SK-N-SH (cell line): Measurements from ENCODE around the gene CNIH2. TPM values are rescaled to one million over a fixed set of nuclear protein-coding genes. Genes with fewer than 3 reads are reported as not detected.

Experiments
- CTCF ChIA-PET: fragments of 300-600, 350-600 bp; formaldehyde crosslinking; extraction: SDS; loops from one replicate; lab custom pipeline; 2021; lab: Yijun Ruan, JAX
- POLR2A ChIA-PET: fragments of 350-600 bp; sonication (Branson Sonifier 250); formaldehyde crosslinking; extraction: SDS; loops from one replicate; lab custom pipeline; 2020; ENCODE audit warnings: antibody characterized with exemption, inconsistent platforms; lab: Yijun Ruan, JAX
- DNase-seq: peaks from one replicate; pipeline ENCODE4 v3.0.0; 2012
- H2AFZ ChIP-seq: fragments of 200-600 bp; sonication (generic); 2 replicates; pipeline ENCODE4 v1.8.1; 2016; ENCODE audit warnings: antibody characterized with exemption, mild to moderate bottlenecking, low read depth
- H3F3A ChIP-seq: fragments of 200-600 bp; sonication (generic); replicated peaks from 2 replicates; pipeline ENCODE3; 2016; ENCODE audit warnings: antibody characterized with exemption, mild to moderate bottlenecking; ENCODE audit not compliant: insufficient read depth
- H3K27ac ChIP-seq, 2 experiments: fragments of 200-500 bp in 1 of 2; fragments of 200-600 bp in 1 of 2; sonication (Bioruptor generic) in 1 of 2; sonication (generic), shearing (Covaris generic) in 1 of 2; 2 replicates each; pipeline versions ENCODE4 v1.5.1 to v1.6.1; 2014 to 2016; ENCODE audit warnings: low read depth in 2 of 2, inconsistent platforms in 1 of 2, low read length in 1 of 2, mild to moderate bottlenecking in 1 of 2, mixed read lengths in 1 of 2
- H3K27me3 ChIP-seq: fragments of 200-600 bp; sonication (generic), shearing (Covaris generic); 2 replicates; pipeline ENCODE4 v1.6.1; 2016; ENCODE audit warnings: mixed run types; ENCODE audit not compliant: insufficient read depth
- H3K36me3 ChIP-seq, 2 experiments: fragments of 200-500 bp in 1 of 2; fragments of 200-600 bp in 1 of 2; sonication (Bioruptor generic) in 1 of 2; sonication (generic) in 1 of 2; replicated peaks in 1 of 2; 2 replicates each; pipeline versions ENCODE3 to v1.5.1; 2014 to 2016; ENCODE audit warnings: low read length in 1 of 2, mild to moderate bottlenecking in 1 of 2; ENCODE audit not compliant: insufficient read depth in 2 of 2, control insufficient read depth in 1 of 2
- H3K4me1 ChIP-seq, 2 experiments: fragments of 200-500 bp in 1 of 2; fragments of 200-600 bp in 1 of 2; sonication (Bioruptor generic) in 1 of 2; sonication (generic), shearing (Covaris generic) in 1 of 2; 2 replicates each; pipeline versions ENCODE4 v1.5.1 to v1.6.1; 2014 to 2016; ENCODE audit warnings: low read depth in 1 of 2, low read length in 1 of 2, mixed run types in 1 of 2; ENCODE audit not compliant: insufficient read depth in 2 of 2, control insufficient read depth in 1 of 2
- H3K4me2 ChIP-seq: fragments of 200-600 bp; sonication (generic), shearing (Covaris generic); 2 replicates; pipeline ENCODE4 v1.6.1; 2017; ENCODE audit warnings: mixed run types
- H3K4me3 ChIP-seq, 2 experiments: fragments of 200-500 bp in 1 of 2; fragments of 200-600 bp in 1 of 2; sonication (Bioruptor generic) in 1 of 2; sonication (generic), shearing (Covaris generic) in 1 of 2; 2 replicates each; pipeline versions ENCODE4 v1.5.1 to v1.8.1; 2014 to 2016; ENCODE audit warnings: low read depth in 2 of 2, inconsistent platforms in 1 of 2, low read length in 1 of 2, mild to moderate bottlenecking in 1 of 2, mixed read lengths in 1 of 2, moderate library complexity in 1 of 2
- H3K79me2 ChIP-seq: fragments of 200-600 bp; sonication (generic); 2 replicates; pipeline ENCODE4 v1.8.1; 2017; ENCODE audit warnings: mild to moderate bottlenecking; ENCODE audit not compliant: insufficient read depth
- H3K9ac ChIP-seq: fragments of 200-600 bp; sonication (generic); 2 replicates; pipeline ENCODE4 v1.6.1; 2017; ENCODE audit warnings: mixed run types
- H3K9me2 ChIP-seq: fragments of 200-600 bp; sonication (generic); 2 replicates; pipeline ENCODE4 v1.6.1; 2017; ENCODE audit warnings: mixed run types
- H3K9me3 ChIP-seq: fragments of 200-600 bp; sonication (generic); 2 replicates; pipeline ENCODE4 v1.6.1; 2017; ENCODE audit warnings: mixed run types, mild to moderate bottlenecking, moderate library complexity
- H4K20me1 ChIP-seq: fragments of 200-600 bp; sonication (generic); 2 replicates; pipeline ENCODE4 v1.6.1; 2017; ENCODE audit warnings: mild to moderate bottlenecking, mixed run types; ENCODE audit not compliant: insufficient read depth
- CTCF ChIP-seq: fragments of 200-600 bp; sonication (generic); IDR thresholded peaks from 2 replicates; pipeline ENCODE4 v1.6.1; 2017; ENCODE audit warnings: antibody characterized with exemption, mild to moderate bottlenecking, moderate library complexity
- EP300 ChIP-seq, 2 experiments: IDR thresholded peaks; 2 replicates each; pipeline versions ENCODE4 v1.4.0 to v1.6.1; 2012; ENCODE audit warnings: borderline replicate concordance in 1 of 2, low read depth in 1 of 2, low read length in 1 of 2
- EZH2phosphoT487 ChIP-seq: fragments of 200-600 bp; sonication (generic); IDR thresholded peaks from 2 replicates; pipeline ENCODE4 v1.6.1; 2017; ENCODE audit warnings: low read depth, mixed run types, mild to moderate bottlenecking, antibody characterized with exemption, moderate library complexity, borderline replicate concordance
- GATA2 ChIP-seq: sonication (generic); formaldehyde crosslinking; IDR thresholded peaks from 2 replicates; pipeline ENCODE4 v1.5.0; 2020; ENCODE audit warnings: mild to moderate bottlenecking, missing genetic modification reagents
- MAX ChIP-seq: IDR thresholded peaks from 2 replicates; pipeline ENCODE4 v1.4.0; 2012; ENCODE audit warnings: low read depth
- MEF2A ChIP-seq: IDR thresholded peaks from 2 replicates; pipeline ENCODE4 v1.4.0; 2012; ENCODE audit warnings: low read depth, borderline replicate concordance
- NRF1 ChIP-seq: IDR thresholded peaks from 2 replicates; pipeline ENCODE4 v1.6.1; 2012; ENCODE audit warnings: low read depth, mild to moderate bottlenecking, low read length
- RAD21 ChIP-seq: IDR thresholded peaks from 2 replicates; pipeline ENCODE4 v1.6.1; 2012; ENCODE audit warnings: mild to moderate bottlenecking, low read length
- REST ChIP-seq: IDR thresholded peaks from 2 replicates; pipeline ENCODE4 v1.6.1; 2012; ENCODE audit warnings: mild to moderate bottlenecking, low read depth, low read length, moderate library complexity
- SIN3A ChIP-seq: IDR thresholded peaks from 2 replicates; pipeline ENCODE4 v1.6.1; 2012; ENCODE audit warnings: low read depth, mild to moderate bottlenecking, low read length, moderate library complexity, borderline replicate concordance
- TAF1 ChIP-seq: IDR thresholded peaks from 2 replicates; pipeline ENCODE4 v1.6.1; 2012; ENCODE audit warnings: low read depth, mild to moderate bottlenecking, low read length, moderate library complexity, borderline replicate concordance
- YY1 ChIP-seq: IDR thresholded peaks from 2 replicates; pipeline ENCODE4 v1.4.0; 2012; ENCODE audit warnings: low read depth, mild to moderate bottlenecking
- WGBS: methylation state at CpG from one replicate; pipeline ENCODE4 v1.1.6; 2017; ENCODE audit warnings: low lambda C conversion rate; 5-methylcytosine and 5-hydroxymethylcytosine counted together
- polyA plus RNA-seq, 3 experiments: library from polyadenylated mRNA; depleted of rRNA; stranded (reverse); fragments of >200 nt; gene quantifications; 2 replicates each; pipeline ENCODE4 v1.2.3, GENCODE V29; 2012

The CNIH2 gene
- polyA plus RNA-seq, 1 of the 3 experiments (the other 2 are of a cell fraction): 11.8 TPM

- no peak for TF ChIP-seq CTCF
- no peak for TF ChIP-seq EZH2phosphoT487
- TF ChIP-seq TAF1: no peak
- no peak for TF ChIP-seq MAX
- TF ChIP-seq GATA2 (CRISPR knock-in tag): no peak
- TF ChIP-seq RAD21: no peak
- no peak for TF ChIP-seq SIN3A
- no peak for TF ChIP-seq NRF1
- no peak for TF ChIP-seq REST
- no peak for TF ChIP-seq EP300 (IDR thresholded peaks at IDR 0.05; ENCODE audit: borderline replicate concordance in 1 of 2, low read depth in 1 of 2, low read length in 1 of 2)
- no peak for TF ChIP-seq YY1
Observed at GRCh38 chr11:66266378-66267038, 11.5 kb upstream of the CNIH2 start (continued).

- H3F3A ChIP-seq: peaks cover 16% of the 10 kb centered on the region
- peaks cover 11 to 14% of the 10 kb centered on the region in 2 experiments; a peak in 2 of 4 replicates for H3K4me1 ChIP-seq
- H3K4me2 ChIP-seq: peak overlapping the region; percentile 96
- no peaks in the 10 kb centered on the region for H3K9me2 ChIP-seq
- no peaks in the 10 kb centered on the region; the same call in 1 of the 2 replicates for H4K20me1 ChIP-seq
- H3K27ac ChIP-seq: peak overlapping the region; percentile 75 to 84
- TF ChIP-seq MAX (no peak), RAD21 (no peak), MEF2A (no peak), CTCF (peak; percentile 22)
- H3K79me2 ChIP-seq: peaks cover 34% of the 10 kb centered on the region
- H3K9ac ChIP-seq: peak overlapping the region; percentile 8; the same call in 1 of the 2 replicates
- peaks cover 10 to 44% of the 10 kb centered on the region in 2 experiments for H3K36me3 ChIP-seq
- ChIA-PET POLR2A (interaction anchor here (0.6 to 2.3 kb wide), 9 partner anchors 8 to 105 kb away, joined by 3 to 8 read pairs (median 6); partner anchors contain the start of genes RIN1 and YIF1A), CTCF (interaction anchor here (1.0 to 9.4 kb wide), 10 partner anchors 13 to 199 kb away, joined by 3 to 111 read pairs (median 4); partner anchors contain the start of genes CNIH2, RIN1 and YIF1A)
- WGBS: 41% methylated on average over 13 of the region's 13 CpGs
- H3K9me3 ChIP-seq: no peaks in the 10 kb centered on the region
- DNase-seq: no peak
- H3K4me3 ChIP-seq: peak overlapping the region; percentile 72 to 89
- H2AFZ ChIP-seq: no peak overlapping the region
- no peaks in the 10 kb centered on the region for H3K27me3 ChIP-seq
Observed at GRCh38 chr11:66267039-66267378, 11.0 kb upstream of the CNIH2 start.
